ENCODE results near the gene APLP2. TPM values are rescaled to one million over a fixed set of nuclear protein-coding genes. Genes with fewer than 3 reads are reported as not detected.

Gene APLP2
- total RNA-seq, 3 donors from 2014 or later (not counting 1 experiment from before 2014, with no cell fraction given) = 99.8 to 119 (median 116) TPM

- TF ChIP-seq CTCF (IDR thresholded peaks at IDR 0.05) = no peak
- H3K27ac Mint-ChIP-seq = no peak overlapping the region
- DNase-seq (no peak), ATAC-seq (no peak)
- no peak overlapping the region for H3K4me3 Mint-ChIP-seq
- no peak overlapping the region for H3K4me3 ChIP-seq (ENCODE audit: low read length)
- H3K4me1 Mint-ChIP-seq = no peaks in the 10 kb centered on the region
- no peaks in the 10 kb centered on the region for H3K9me3 Mint-ChIP-seq
- no peaks in the 10 kb centered on the region for H3K4me1 ChIP-seq (ENCODE audit: control insufficient read depth, insufficient read depth, low read length)
- no peaks in the 10 kb centered on the region for H3K27me3 ChIP-seq (ENCODE audit: control insufficient read depth, insufficient read depth, low read length)
- H3K9me3 ChIP-seq (ENCODE audit: control insufficient read depth, insufficient read depth, low read length) = no peaks in the 10 kb centered on the region
- H3K27me3 Mint-ChIP-seq (ENCODE audit: low read depth in 2 of 2) = peaks cover 3 to 21% of the 10 kb centered on the region in 2 donors
- H3K36me3 Mint-ChIP-seq = no peaks in the 10 kb centered on the region
- H3K27ac ChIP-seq (ENCODE audit: low read length) = no peak overlapping the region
- 89% methylated on average over 5 of the region's 5 CpGs for WGBS (ENCODE audit: insufficient coverage)
- intact Hi-C loops (cut with micrococcal nuclease) = no loop called here
- no peaks in the 10 kb centered on the region for H3K36me3 ChIP-seq (ENCODE audit: control insufficient read depth, insufficient read depth, low read length)
Observed at GRCh38 chr11:130055617-130056016, 14.1 kb upstream of the APLP2 start.

DNA sequence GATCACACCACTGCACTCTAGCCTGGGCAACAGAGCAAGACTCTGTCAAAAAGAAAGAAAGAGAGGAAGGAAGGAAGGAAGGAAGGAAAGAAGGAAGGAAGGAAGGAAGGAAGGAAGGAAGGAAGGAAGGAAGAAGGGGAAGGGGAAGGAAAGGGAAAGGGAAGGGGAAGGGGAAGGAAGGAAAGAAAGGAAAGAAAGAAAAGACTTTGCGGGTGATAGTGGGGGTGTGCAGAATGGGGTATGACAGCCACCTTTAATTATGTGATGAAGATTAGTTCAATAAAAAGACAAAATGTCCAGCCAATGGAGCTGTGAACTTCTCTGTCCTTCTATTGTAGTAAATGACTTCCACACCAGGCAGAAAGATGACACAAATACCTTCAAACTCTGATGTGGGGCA is 8.7 kb upstream of the APLP2 start:
- Histone ChIP-seq H3K4me1 (ENCODE audit: control insufficient read depth, insufficient read depth, low read length) (no peaks in the 10 kb centered on the region), H3K27me3 (ENCODE audit: control insufficient read depth, insufficient read depth, low read length) (peaks cover 3% of the 10 kb centered on the region), H3K36me3 (ENCODE audit: control insufficient read depth, insufficient read depth, low read length) (no peaks in the 10 kb centered on the region), H3K27ac (ENCODE audit: low read length) (no peak overlapping the region), H3K4me3 (ENCODE audit: low read length) (no peak overlapping the region), H3K9me3 (ENCODE audit: control insufficient read depth, insufficient read depth, low read length) (no peaks in the 10 kb centered on the region)
- Mint-ChIP-seq H3K4me1 (no peaks in the 10 kb centered on the region), H3K36me3 (no peaks in the 10 kb centered on the region), H3K9me3 (no peaks in the 10 kb centered on the region), H3K27me3 (ENCODE audit: low read depth in 2 of 2) (peaks cover 19 to 27% of the 10 kb centered on the region in 2 donors), H3K4me3 (no peak overlapping the region), H3K27ac (no peak overlapping the region)
- no peak for ATAC-seq
- no peak for TF ChIP-seq CTCF (IDR thresholded peaks at IDR 0.05)
- DNase-seq = no peak
- intact Hi-C loops (cut with micrococcal nuclease) = loop anchor here (10.0 kb wide), 2 partner anchors 136 to 166 kb away; partner anchors contain the start of gene NFRKB
- 75% methylated on average over 1 of the region's 1 CpG for WGBS (ENCODE audit: insufficient coverage)

GRCh38 chr11:130062026-130062425 is 7.7 kb upstream of the APLP2 start:
- ATAC-seq (no peak), DNase-seq (no peak)
- 78% methylated on average over 2 of the region's 4 CpGs for WGBS (ENCODE audit: insufficient coverage)
- Histone ChIP-seq H3K27me3 (ENCODE audit: control insufficient read depth, insufficient read depth, low read length) (peaks cover 3% of the 10 kb centered on the region), H3K36me3 (ENCODE audit: control insufficient read depth, insufficient read depth, low read length) (no peaks in the 10 kb centered on the region), H3K27ac (ENCODE audit: low read length) (no peak overlapping the region), H3K4me3 (ENCODE audit: low read length) (no peak overlapping the region), H3K4me1 (ENCODE audit: control insufficient read depth, insufficient read depth, low read length) (no peaks in the 10 kb centered on the region), H3K9me3 (ENCODE audit: control insufficient read depth, insufficient read depth, low read length) (no peaks in the 10 kb centered on the region)
- Mint-ChIP-seq H3K4me1 (no peaks in the 10 kb centered on the region), H3K36me3 (no peaks in the 10 kb centered on the region), H3K27me3 (ENCODE audit: low read depth in 2 of 2) (peaks cover 18 to 27% of the 10 kb centered on the region in 2 donors), H3K9me3 (no peaks in the 10 kb centered on the region), H3K4me3 (no peak overlapping the region), H3K27ac (no peak overlapping the region)
- intact Hi-C loops (cut with micrococcal nuclease) = loop anchor here (10.0 kb wide), 2 partner anchors 137 to 167 kb away; partner anchors contain the start of gene NFRKB
- TF ChIP-seq CTCF (IDR thresholded peaks at IDR 0.05) = no peak

DNA sequence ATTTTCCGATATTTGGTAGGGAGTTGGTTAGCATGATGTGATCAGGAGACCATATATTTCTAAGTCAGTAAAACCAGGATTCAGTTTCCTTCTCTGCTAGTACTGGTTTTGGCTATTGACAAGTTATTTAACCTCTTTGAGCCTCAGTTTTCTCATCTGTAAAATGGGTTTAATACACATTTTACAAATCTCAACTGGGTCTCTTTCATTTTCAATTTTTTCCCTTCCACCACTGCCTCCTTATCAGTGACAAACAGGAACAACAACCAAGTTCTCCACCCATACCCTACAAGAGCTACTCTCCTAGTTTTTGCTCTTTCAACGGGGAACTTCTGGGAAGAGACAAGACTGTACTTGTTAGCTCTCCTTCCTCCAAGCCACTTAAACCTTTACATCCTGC is 6.2 kb upstream of the APLP2 start:
- Histone ChIP-seq H3K36me3 (ENCODE audit: control insufficient read depth, insufficient read depth, low read length) (no peaks in the 10 kb centered on the region), H3K4me1 (ENCODE audit: control insufficient read depth, insufficient read depth, low read length) (peaks cover 3% of the 10 kb centered on the region), H3K27ac (ENCODE audit: low read length) (no peak overlapping the region), H3K9me3 (ENCODE audit: control insufficient read depth, insufficient read depth, low read length) (no peaks in the 10 kb centered on the region), H3K4me3 (ENCODE audit: low read length) (no peak overlapping the region), H3K27me3 (ENCODE audit: control insufficient read depth, insufficient read depth, low read length) (peaks cover 3% of the 10 kb centered on the region)
- Mint-ChIP-seq H3K27me3 (ENCODE audit: low read depth in 2 of 2) (peaks cover 16 to 27% of the 10 kb centered on the region in 2 donors), H3K36me3 (no peaks in the 10 kb centered on the region), H3K27ac (no peak overlapping the region), H3K4me1 (peaks cover 3 to 4% of the 10 kb centered on the region in 2 donors), H3K9me3 (no peaks in the 10 kb centered on the region), H3K4me3 (no peak overlapping the region)
- TF ChIP-seq CTCF (IDR thresholded peaks at IDR 0.05) = no peak
- ATAC-seq (no peak), DNase-seq (no peak)
- intact Hi-C loops (cut with micrococcal nuclease) = loop anchor here (10.0 kb wide), 2 partner anchors 139 to 169 kb away; partner anchors contain the start of gene NFRKB
- WGBS (ENCODE audit: insufficient coverage) = 98% methylated on average over 2 of the region's 2 CpGs

Data from natural killer cell (primary cell).